Neural cell (in vitro differentiated cells): Measurements from ENCODE around the gene SLC7A1. TPM values are rescaled to one million over a fixed set of nuclear protein-coding genes. Genes with fewer than 3 reads are reported as not detected.

Experiments
- H2AFZ ChIP-seq: fragments of 200-600, 300-800 bp; sonication (generic), shearing (Covaris generic); 2 replicates; pipeline ENCODE4 v1.6.0; 2014; ENCODE audit warnings: low read depth, mild to moderate bottlenecking, antibody characterized with exemption, low read length, moderate library complexity
- H3F3A ChIP-seq: fragments of 200-600 bp; shearing (Covaris generic); 2 replicates; pipeline ENCODE4 v1.6.1; 2016; ENCODE audit warnings: mild to moderate bottlenecking, moderate library complexity, mixed read lengths, antibody characterized with exemption, low read length; ENCODE audit not compliant: insufficient read depth, poor library complexity, severe bottlenecking
- H3K27ac ChIP-seq: fragments of 200-600, 300-800 bp; sonication (generic), shearing (Covaris generic); 2 replicates; pipeline ENCODE4 v1.5.1; 2014; ENCODE audit warnings: mild to moderate bottlenecking, low read length, moderate library complexity
- H3K27me3 ChIP-seq: fragments of 300-800, 200-600 bp; sonication (generic), shearing (Covaris generic); 2 replicates; pipeline ENCODE4 v1.6.0; 2014; ENCODE audit warnings: mild to moderate bottlenecking, low read depth, low read length, moderate library complexity; ENCODE audit not compliant: insufficient read depth
- H3K36me3 ChIP-seq: fragments of 300-800, 200-600 bp; sonication (generic), shearing (Covaris generic); 2 replicates; pipeline ENCODE4 v1.5.1; 2014; ENCODE audit warnings: mild to moderate bottlenecking, antibody characterized with exemption, low read length, moderate library complexity; ENCODE audit not compliant: insufficient read depth
- H3K4me2 ChIP-seq: fragments of 300-800, 200-600 bp; sonication (generic), shearing (Covaris generic); 2 replicates; pipeline ENCODE4 v1.6.0; 2014; ENCODE audit warnings: mild to moderate bottlenecking, low read length
- H3K4me3 ChIP-seq: fragments of 300-800, 200-600 bp; sonication (generic), shearing (Covaris generic); 2 replicates; pipeline ENCODE4 v1.5.1; 2014; ENCODE audit warnings: mild to moderate bottlenecking, low read length, moderate library complexity
- H3K79me2 ChIP-seq: fragments of 200-600 bp; shearing (Covaris generic); replicated peaks from 2 replicates; pipeline ENCODE4 v1.6.0; 2014; ENCODE audit warnings: mild to moderate bottlenecking, low read length, moderate library complexity; ENCODE audit not compliant: insufficient read depth
- H3K9ac ChIP-seq: fragments of 300-800, 200-600 bp; sonication (generic), shearing (Covaris generic); 2 replicates; pipeline ENCODE4 v1.6.1; 2016; ENCODE audit warnings: mild to moderate bottlenecking, low read length, mixed read lengths
- H3K9me2 ChIP-seq: fragments of 200-600 bp; shearing (Covaris generic); 2 replicates; pipeline ENCODE4 v1.6.1; 2016; ENCODE audit warnings: mild to moderate bottlenecking, low read length, mixed read lengths; ENCODE audit not compliant: insufficient read depth
- H3K9me3 ChIP-seq: fragments of 200-600, 300-800 bp; sonication (generic), shearing (Covaris generic); 2 replicates; pipeline ENCODE4 v1.6.1; 2016; ENCODE audit warnings: mild to moderate bottlenecking, mixed run types, low read length, moderate library complexity, mixed read lengths
- H4K20me1 ChIP-seq: fragments of 200-600 bp; shearing (Covaris generic); 2 replicates; pipeline ENCODE4 v1.6.1; 2016; ENCODE audit warnings: mild to moderate bottlenecking, mixed run types; ENCODE audit not compliant: insufficient read depth
- EP300 ChIP-seq: fragments of 450-650 bp; conservative IDR thresholded peaks from 2 replicates; pipeline ENCODE4 v1.6.1; 2014; ENCODE audit warnings: antibody characterized with exemption, mild to moderate bottlenecking, moderate library complexity; ENCODE audit not compliant: poor library complexity, severe bottlenecking
- EZH2 ChIP-seq: fragments of 200-600, 300-800 bp; shearing (Covaris generic), sonication (generic); IDR thresholded peaks from 2 replicates; pipeline ENCODE4 v1.6.1; 2014; ENCODE audit warnings: antibody characterized with exemption, low read length, borderline replicate concordance, mild to moderate bottlenecking; ENCODE audit not compliant: insufficient read depth, poor library complexity, severe bottlenecking
- MXI1 ChIP-seq: fragments of 450-650 bp; conservative IDR thresholded peaks from 2 replicates; pipeline ENCODE4 v1.6.1; 2014; ENCODE audit warnings: antibody characterized with exemption, mild to moderate bottlenecking; ENCODE audit not compliant: poor library complexity, severe bottlenecking
- POLR2AphosphoS5 ChIP-seq: IDR thresholded peaks from 2 replicates; pipeline ENCODE4 v1.6.1; 2012
- RAD21 ChIP-seq: fragments of 450-650 bp; conservative IDR thresholded peaks from 2 replicates; pipeline ENCODE4 v1.6.1; 2014; ENCODE audit warnings: antibody characterized with exemption, mild to moderate bottlenecking, moderate library complexity
- SMC3 ChIP-seq: fragments of 450-650 bp; conservative IDR thresholded peaks from 2 replicates; pipeline ENCODE4 v1.6.1; 2014; ENCODE audit warnings: antibody characterized with exemption, mild to moderate bottlenecking, moderate library complexity; ENCODE audit not compliant: poor library complexity
- TAF1 ChIP-seq: IDR thresholded peaks from 2 replicates; pipeline ENCODE4 v1.6.1; 2012; ENCODE audit warnings: low read depth
- polyA plus RNA-seq: library from polyadenylated mRNA; depleted of rRNA; stranded (reverse); fragments of >200 nt; gene quantifications from 2 replicates; pipeline ENCODE4 v1.2.3, GENCODE V29; 2014
- TF ChIP-seq, protein P1 (sequence below): IDR thresholded peaks from 2 replicates; pipeline ENCODE4 v1.6.1; 2012; ENCODE audit warnings: borderline replicate concordance
- TF ChIP-seq, protein P2 (sequence below): fragments of 450-650 bp; IDR thresholded peaks from 2 replicates; pipeline ENCODE4 v1.5.1; 2014; ENCODE audit warnings: antibody characterized with exemption, mild to moderate bottlenecking, moderate library complexity; ENCODE audit not compliant: poor library complexity, severe bottlenecking

The SLC7A1 gene
- polyA plus RNA-seq, 1 donor from 2014 or later, result 2.6 TPM

DNA sequence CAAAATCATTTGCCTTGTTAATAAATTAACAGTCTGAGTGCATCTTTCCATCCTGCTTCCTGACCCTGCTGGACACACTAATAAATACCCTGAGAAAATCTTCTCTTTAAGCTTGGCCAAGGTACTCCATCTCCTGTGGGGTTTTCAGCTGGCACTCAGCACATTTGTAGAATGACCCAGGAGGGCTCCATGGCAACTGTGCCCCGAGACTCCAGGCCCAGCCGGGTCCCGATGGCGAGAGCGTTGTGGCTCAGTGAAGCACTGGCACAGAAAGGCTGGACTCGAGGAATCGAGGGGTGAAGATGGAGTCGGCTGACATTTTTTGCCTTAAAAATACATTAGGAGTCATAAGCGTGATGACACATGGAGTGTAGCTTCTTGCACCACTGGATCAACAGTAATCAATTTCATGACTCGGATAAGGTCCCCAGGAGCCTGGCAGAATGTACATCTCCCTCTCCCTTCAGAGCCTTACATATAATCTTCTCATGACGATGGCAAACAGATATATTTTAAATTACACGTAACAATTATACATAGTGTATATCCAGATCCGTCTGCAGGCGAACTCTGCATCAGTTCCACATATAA, 85.4 kb downstream of the SLC7A1 start:
- Histone ChIP-seq H3F3A (no peaks in the 10 kb centered on the region), H3K27me3 (no peaks in the 10 kb centered on the region), H3K9me2 (no peaks in the 10 kb centered on the region), H3K9me3 (no peaks in the 10 kb centered on the region), H2AFZ (no peak overlapping the region), H3K36me3 (no peaks in the 10 kb centered on the region), H3K79me2 (no peaks in the 10 kb centered on the region), H3K9ac (no peak overlapping the region), H3K4me2 (no peak overlapping the region), H4K20me1 (no peaks in the 10 kb centered on the region), H3K27ac (no peak overlapping the region), H3K4me3 (no peak overlapping the region)
- TF ChIP-seq POLR2AphosphoS5, result no peak
- no peak for TF ChIP-seq EZH2
- TF ChIP-seq TAF1, result no peak
- TF ChIP-seq, protein P1, sequence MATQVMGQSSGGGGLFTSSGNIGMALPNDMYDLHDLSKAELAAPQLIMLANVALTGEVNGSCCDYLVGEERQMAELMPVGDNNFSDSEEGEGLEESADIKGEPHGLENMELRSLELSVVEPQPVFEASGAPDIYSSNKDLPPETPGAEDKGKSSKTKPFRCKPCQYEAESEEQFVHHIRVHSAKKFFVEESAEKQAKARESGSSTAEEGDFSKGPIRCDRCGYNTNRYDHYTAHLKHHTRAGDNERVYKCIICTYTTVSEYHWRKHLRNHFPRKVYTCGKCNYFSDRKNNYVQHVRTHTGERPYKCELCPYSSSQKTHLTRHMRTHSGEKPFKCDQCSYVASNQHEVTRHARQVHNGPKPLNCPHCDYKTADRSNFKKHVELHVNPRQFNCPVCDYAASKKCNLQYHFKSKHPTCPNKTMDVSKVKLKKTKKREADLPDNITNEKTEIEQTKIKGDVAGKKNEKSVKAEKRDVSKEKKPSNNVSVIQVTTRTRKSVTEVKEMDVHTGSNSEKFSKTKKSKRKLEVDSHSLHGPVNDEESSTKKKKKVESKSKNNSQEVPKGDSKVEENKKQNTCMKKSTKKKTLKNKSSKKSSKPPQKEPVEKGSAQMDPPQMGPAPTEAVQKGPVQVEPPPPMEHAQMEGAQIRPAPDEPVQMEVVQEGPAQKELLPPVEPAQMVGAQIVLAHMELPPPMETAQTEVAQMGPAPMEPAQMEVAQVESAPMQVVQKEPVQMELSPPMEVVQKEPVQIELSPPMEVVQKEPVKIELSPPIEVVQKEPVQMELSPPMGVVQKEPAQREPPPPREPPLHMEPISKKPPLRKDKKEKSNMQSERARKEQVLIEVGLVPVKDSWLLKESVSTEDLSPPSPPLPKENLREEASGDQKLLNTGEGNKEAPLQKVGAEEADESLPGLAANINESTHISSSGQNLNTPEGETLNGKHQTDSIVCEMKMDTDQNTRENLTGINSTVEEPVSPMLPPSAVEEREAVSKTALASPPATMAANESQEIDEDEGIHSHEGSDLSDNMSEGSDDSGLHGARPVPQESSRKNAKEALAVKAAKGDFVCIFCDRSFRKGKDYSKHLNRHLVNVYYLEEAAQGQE, result no peak
- TF ChIP-seq MXI1, result no peak
- no peak for TF ChIP-seq EP300
- TF ChIP-seq SMC3, result no peak
- TF ChIP-seq RAD21, result no peak
- TF ChIP-seq, protein P2, sequence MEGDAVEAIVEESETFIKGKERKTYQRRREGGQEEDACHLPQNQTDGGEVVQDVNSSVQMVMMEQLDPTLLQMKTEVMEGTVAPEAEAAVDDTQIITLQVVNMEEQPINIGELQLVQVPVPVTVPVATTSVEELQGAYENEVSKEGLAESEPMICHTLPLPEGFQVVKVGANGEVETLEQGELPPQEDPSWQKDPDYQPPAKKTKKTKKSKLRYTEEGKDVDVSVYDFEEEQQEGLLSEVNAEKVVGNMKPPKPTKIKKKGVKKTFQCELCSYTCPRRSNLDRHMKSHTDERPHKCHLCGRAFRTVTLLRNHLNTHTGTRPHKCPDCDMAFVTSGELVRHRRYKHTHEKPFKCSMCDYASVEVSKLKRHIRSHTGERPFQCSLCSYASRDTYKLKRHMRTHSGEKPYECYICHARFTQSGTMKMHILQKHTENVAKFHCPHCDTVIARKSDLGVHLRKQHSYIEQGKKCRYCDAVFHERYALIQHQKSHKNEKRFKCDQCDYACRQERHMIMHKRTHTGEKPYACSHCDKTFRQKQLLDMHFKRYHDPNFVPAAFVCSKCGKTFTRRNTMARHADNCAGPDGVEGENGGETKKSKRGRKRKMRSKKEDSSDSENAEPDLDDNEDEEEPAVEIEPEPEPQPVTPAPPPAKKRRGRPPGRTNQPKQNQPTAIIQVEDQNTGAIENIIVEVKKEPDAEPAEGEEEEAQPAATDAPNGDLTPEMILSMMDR, result no peak

- Histone ChIP-seq H3K9me2 (no peaks in the 10 kb centered on the region), H3K4me2 (no peak overlapping the region), H3K27me3 (no peaks in the 10 kb centered on the region), H3K36me3 (no peaks in the 10 kb centered on the region), H3K27ac (no peak overlapping the region), H4K20me1 (no peaks in the 10 kb centered on the region), H3K79me2 (no peaks in the 10 kb centered on the region), H3K9ac (peak overlapping the region; percentile 3), H3K4me3 (peak overlapping the region; percentile 25), H2AFZ (no peak overlapping the region), H3F3A (no peaks in the 10 kb centered on the region), H3K9me3 (no peaks in the 10 kb centered on the region)
- no peak for TF ChIP-seq SMC3
- TF ChIP-seq, protein P2, result no peak
- TF ChIP-seq EZH2, result no peak
- TF ChIP-seq TAF1, result no peak
- no peak for TF ChIP-seq RAD21
- TF ChIP-seq EP300, result no peak
- TF ChIP-seq, protein P1, result no peak
- no peak for TF ChIP-seq MXI1
- no peak for TF ChIP-seq POLR2AphosphoS5
Observed at GRCh38 chr13:29508876-29509252, 86.6 kb downstream of the SLC7A1 start.
